Tibial artery (tissue), 4 donors: ENCODE measurements around the gene SIK2.
A peak's percentile ranks its signal among the peaks of the same experiment; 100 is the strongest.

Source experiments
- DNase-seq, 2 donors: peaks; one replicate each; pipeline ENCODE4 v3.0.0-alpha.2; 2019
- H3K27ac ChIP-seq, 2 donors: fragments of 200-600 bp; sonication (generic) in 1 of 2; 1 replicate in 1 of 2; 2 replicates in 1 of 2; pipeline ENCODE4 v1.5.1; 2018 to 2019; ENCODE audit warnings: mild to moderate bottlenecking in 1 of 2
- H3K27me3 ChIP-seq, 2 donors: fragments of 200-600 bp; sonication (generic) in 1 of 2; one replicate each; pipeline versions ENCODE4 v1.5.1 to v1.6.0; 2016 to 2019
- H3K36me3 ChIP-seq, 3 donors: fragments of 200-600 bp; sonication (generic) in 2 of 3; one replicate each; pipeline ENCODE4 v1.5.1; 2016 to 2019; ENCODE audit warnings: mild to moderate bottlenecking in 2 of 3
- H3K4me1 ChIP-seq, 4 donors: fragments of 200-600 bp; sonication (generic) in 2 of 4; 1 replicate in 3 of 4; 2 replicates in 1 of 4; pipeline ENCODE4 v1.5.1; 2016 to 2019
- H3K4me3 ChIP-seq, 2 donors: fragments of 200-600 bp; sonication (generic) in 1 of 2; 1 replicate in 1 of 2; 2 replicates in 1 of 2; pipeline ENCODE4 v1.5.1; 2018 to 2019; ENCODE audit warnings: mild to moderate bottlenecking in 2 of 2
- H3K9me3 ChIP-seq, 3 donors: fragments of 200-600 bp; sonication (generic) in 1 of 3; one replicate each; pipeline ENCODE4 v1.5.1; 2016 to 2019
- intact Hi-C: fragments of 100-400 bp; cut with DNase I; formaldehyde crosslinking; loops from one replicate; pipeline ENCODE4 v1.15.0; 2023; ENCODE audit warnings: low total_unique reads
- TF ChIP-seq, protein P1 (sequence below), 2 experiments: fragments of 200-600 bp in 1 of 2; fragments of 450-650 bp in 1 of 2; IDR thresholded peaks; one replicate each; pipeline ENCODE4 v1.5.1; 2017 to 2019; ENCODE audit warnings: antibody characterized with exemption in 2 of 2, mild to moderate bottlenecking in 1 of 2, moderate library complexity in 1 of 2

The SIK2 gene

DNA sequence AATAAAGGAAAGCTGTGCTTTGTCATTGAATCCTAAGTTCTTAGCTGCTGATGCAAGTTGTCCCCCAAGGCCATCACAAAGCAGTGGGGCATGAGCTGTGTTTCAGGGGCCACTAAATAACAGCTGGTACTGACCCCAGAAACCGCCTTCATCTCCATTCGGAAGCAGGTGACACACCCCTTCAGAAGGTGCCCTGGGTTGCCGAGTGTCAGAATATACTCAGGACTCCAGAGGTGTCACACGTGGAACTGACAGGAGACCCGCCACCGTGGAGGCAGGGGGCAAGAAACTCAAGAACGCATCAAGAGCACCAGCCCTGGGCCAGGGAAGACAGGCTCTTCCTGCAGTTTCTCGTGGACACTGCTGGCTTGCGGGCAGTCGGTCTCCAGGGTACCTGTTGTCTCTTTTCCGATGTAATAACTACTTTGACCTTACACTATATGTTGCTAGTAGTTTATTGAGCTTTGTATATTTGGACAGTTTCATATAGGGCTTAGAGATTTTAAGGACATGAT is 122.4 kb downstream of the SIK2 start:
- TF ChIP-seq, protein P1, sequence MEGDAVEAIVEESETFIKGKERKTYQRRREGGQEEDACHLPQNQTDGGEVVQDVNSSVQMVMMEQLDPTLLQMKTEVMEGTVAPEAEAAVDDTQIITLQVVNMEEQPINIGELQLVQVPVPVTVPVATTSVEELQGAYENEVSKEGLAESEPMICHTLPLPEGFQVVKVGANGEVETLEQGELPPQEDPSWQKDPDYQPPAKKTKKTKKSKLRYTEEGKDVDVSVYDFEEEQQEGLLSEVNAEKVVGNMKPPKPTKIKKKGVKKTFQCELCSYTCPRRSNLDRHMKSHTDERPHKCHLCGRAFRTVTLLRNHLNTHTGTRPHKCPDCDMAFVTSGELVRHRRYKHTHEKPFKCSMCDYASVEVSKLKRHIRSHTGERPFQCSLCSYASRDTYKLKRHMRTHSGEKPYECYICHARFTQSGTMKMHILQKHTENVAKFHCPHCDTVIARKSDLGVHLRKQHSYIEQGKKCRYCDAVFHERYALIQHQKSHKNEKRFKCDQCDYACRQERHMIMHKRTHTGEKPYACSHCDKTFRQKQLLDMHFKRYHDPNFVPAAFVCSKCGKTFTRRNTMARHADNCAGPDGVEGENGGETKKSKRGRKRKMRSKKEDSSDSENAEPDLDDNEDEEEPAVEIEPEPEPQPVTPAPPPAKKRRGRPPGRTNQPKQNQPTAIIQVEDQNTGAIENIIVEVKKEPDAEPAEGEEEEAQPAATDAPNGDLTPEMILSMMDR (IDR thresholded peaks at IDR 0.05): no peak
- DNase-seq: no peak
- Histone ChIP-seq H3K36me3 (peaks cover 63 to 88% (median 77%) of the 10 kb centered on the region in 3 donors), H3K4me3 (no peak overlapping the region), H3K4me1 (peaks cover 0 to 8% (median 2%) of the 10 kb centered on the region in 4 donors), H3K27me3 (no peaks in the 10 kb centered on the region), H3K9me3 (no peaks in the 10 kb centered on the region), H3K27ac (no peak overlapping the region)
- intact Hi-C loops: no loop called here

DNA sequence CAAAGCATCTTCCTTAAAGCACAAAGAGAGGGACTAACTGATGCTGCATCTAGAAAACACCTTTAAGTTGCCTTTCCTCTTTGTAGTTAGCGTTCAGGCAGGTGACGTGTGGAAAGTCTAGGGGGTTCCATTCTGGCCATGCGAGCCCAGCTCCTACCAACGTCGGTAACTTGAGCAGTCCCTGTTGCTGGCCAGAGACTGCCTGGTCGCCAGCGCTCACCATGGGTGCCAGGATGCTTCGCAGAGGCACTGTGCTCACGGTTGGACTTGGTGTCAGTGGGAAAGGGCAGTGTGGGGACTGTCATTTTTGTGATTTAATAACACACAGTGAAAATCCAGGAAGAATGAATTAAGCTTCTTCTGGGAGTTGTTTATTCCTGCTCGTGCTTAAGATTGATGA is 123.4 kb downstream of the SIK2 start:
- H3K4me3 ChIP-seq: no peak overlapping the region
- no peaks in the 10 kb centered on the region for H3K27me3 ChIP-seq
- no peak overlapping the region for H3K27ac ChIP-seq
- intact Hi-C loops: no loop called here
- peaks cover 0 to 18% (median 8%) of the 10 kb centered on the region in 4 donors for H3K4me1 ChIP-seq
- peaks cover 54 to 78% (median 68%) of the 10 kb centered on the region in 3 donors for H3K36me3 ChIP-seq
- DNase-seq: no peak
- TF ChIP-seq, protein P1 (IDR thresholded peaks at IDR 0.05): no peak
- no peaks in the 10 kb centered on the region for H3K9me3 ChIP-seq

DNA sequence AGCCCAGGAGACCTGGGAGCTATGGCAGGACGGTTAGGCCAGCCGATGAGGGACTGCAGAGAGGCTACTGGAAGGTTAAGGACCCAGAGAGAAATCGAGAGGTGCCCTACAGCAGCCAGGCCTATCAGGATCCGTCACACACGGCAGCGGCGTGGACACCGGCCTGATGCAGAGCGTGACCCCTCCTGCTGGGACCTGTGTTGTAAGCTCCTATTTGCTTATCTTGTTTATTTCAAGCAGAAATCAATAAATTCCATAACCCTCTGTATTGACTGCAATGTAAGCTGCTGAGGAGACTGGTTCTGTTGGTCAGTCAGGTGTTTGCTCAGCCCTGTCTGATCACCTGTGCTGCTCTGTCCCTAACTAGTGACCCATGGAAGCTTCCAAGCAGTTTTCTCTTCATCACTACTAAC is 124.1 kb downstream of the SIK2 start:
- H3K9me3 ChIP-seq: no peaks in the 10 kb centered on the region

DNA sequence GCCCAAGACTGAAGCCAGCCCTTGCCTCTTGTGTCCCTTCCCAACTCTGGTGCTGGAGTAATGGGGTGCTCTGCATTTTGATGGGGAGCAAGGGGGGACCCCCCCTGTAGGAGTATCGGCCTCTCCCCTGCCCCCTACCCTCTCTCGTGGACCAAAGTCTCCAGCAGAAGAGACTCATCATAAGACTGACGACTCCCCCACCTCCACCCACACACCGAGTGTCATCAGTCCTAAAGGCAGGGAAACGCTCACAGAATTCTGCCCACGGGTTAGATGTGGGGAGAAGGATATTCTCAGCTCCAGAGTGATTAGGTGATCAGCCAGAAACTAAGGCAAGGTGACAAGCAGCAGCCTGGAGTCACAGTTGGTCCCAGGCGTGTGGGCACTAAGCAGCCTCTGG is 125.2 kb downstream of the SIK2 start:
- Histone ChIP-seq H3K9me3 (no peaks in the 10 kb centered on the region), H3K27ac (no peak overlapping the region), H3K4me3 (no peak overlapping the region), H3K27me3 (no peaks in the 10 kb centered on the region), H3K36me3 (peaks cover 35 to 60% (median 49%) of the 10 kb centered on the region in 3 donors), H3K4me1 (peaks cover 0 to 36% (median 26%) of the 10 kb centered on the region in 4 donors)
- no peak for DNase-seq
- TF ChIP-seq, protein P1 (IDR thresholded peaks at IDR 0.05): no peak
- intact Hi-C loops: no loop called here

More for the DNA sequence above, 124.1 kb downstream of the SIK2 start:
- intact Hi-C loops: no loop called here
- Histone ChIP-seq H3K36me3 (peaks cover 47 to 71% (median 61%) of the 10 kb centered on the region in 3 donors), H3K27ac (no peak overlapping the region), H3K4me1 (peaks cover 0 to 25% (median 15%) of the 10 kb centered on the region in 4 donors), H3K4me3 (no peak overlapping the region), H3K27me3 (no peaks in the 10 kb centered on the region)
- TF ChIP-seq, protein P1 (IDR thresholded peaks at IDR 0.05): no peak
- no peak for DNase-seq

DNA sequence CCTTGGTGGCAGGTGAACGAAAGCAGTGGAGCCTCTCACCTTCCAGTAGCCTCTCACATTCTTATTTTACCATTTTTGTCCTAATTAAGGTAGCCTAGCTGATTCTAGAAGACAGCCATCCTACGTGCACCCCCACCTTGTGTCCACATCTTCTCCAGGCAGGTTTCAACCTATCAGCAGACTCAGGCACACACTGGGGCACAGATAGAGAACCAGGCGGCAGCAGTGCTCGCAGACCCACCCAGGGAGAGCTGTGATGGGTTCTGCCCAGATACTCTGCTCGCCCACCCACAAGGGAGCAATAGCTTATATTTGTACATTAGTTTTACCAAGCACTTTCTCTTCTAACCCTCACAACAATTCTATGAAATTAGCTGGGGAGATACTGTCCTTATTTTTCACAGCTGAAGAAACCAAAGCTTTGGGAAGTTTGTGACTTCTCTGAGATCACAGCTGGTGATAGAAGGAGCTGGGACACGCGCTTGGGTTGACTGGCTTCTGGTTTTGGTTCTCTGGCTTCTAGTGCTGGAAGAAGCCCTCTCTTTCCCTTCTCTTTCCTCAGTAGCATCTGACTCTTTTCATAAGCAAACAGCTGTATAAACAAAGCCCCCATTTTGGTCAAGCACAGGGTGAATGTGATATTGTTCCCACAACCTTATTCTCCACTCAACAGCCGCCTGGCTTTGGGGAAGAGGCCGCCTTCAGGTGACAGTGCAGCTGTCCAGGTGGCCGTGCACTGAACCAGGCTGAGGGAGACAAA is 127.0 kb downstream of the SIK2 start:
- intact Hi-C loops: no loop called here
- no peak overlapping the region for H3K4me3 ChIP-seq
- no peaks in the 10 kb centered on the region for H3K27me3 ChIP-seq
- H3K36me3 ChIP-seq: peaks cover 18 to 42% (median 31%) of the 10 kb centered on the region in 3 donors
- TF ChIP-seq, protein P1 (IDR thresholded peaks at IDR 0.05): no peak
- no peaks in the 10 kb centered on the region for H3K9me3 ChIP-seq
- peaks cover 7 to 54% (median 45%) of the 10 kb centered on the region in 4 donors for H3K4me1 ChIP-seq
- no peak for DNase-seq
- H3K27ac ChIP-seq: peak overlapping the region; percentile 64 to 93
